ENCODE data around the gene AIF1.

The AIF1 gene

GRCh38 chr6:31620586-31621319, 5.7 kb downstream of the AIF1 start, which contains the start of gene PRRC2A:
Gene PRRC2A (plus strand): TSS chr6:31620715. CDS start chr6:31622790, 2,075 bp downstream.
- DNase-seq (ENCODE audit: low spot score): peak; percentile 84

- DNase-seq (ENCODE audit: low spot score): no peak
Measured at GRCh38 chr6:31621320-31621939, 6.4 kb downstream of the AIF1 start.

GRCh38 chr6:31621991-31622390, 7.0 kb downstream of the AIF1 start:
- DNase-seq (ENCODE audit: low spot score): no peak

- no peak for DNase-seq (ENCODE audit: low spot score)
Measured at GRCh38 chr6:31622684-31623091, 7.7 kb downstream of the AIF1 start.

- DNase-seq (ENCODE audit: low spot score): no peak
Measured at GRCh38 chr6:31624070-31624469, 9.0 kb downstream of the AIF1 start.

- DNase-seq (ENCODE audit: low spot score): no peak
Measured at GRCh38 chr6:31626952-31627351, 11.9 kb downstream of the AIF1 start.

GRCh38 chr6:31627690-31628287, 12.8 kb downstream of the AIF1 start:
- no peak for DNase-seq (ENCODE audit: low spot score)

GRCh38 chr6:31629014-31629413, 14.0 kb downstream of the AIF1 start:
- DNase-seq (ENCODE audit: low spot score): no peak

- no peak for DNase-seq (ENCODE audit: low spot score)
Measured at GRCh38 chr6:31630177-31630934, 15.3 kb downstream of the AIF1 start.

GRCh38 chr6:31631209-31631608, 16.2 kb downstream of the AIF1 start:
- DNase-seq (ENCODE audit: low spot score): no peak

- no peak for DNase-seq (ENCODE audit: low spot score)
Measured at GRCh38 chr6:31631681-31632278, 16.7 kb downstream of the AIF1 start.

GRCh38 chr6:31632279-31632946, 17.4 kb downstream of the AIF1 start:
- DNase-seq (ENCODE audit: low spot score): no peak

GRCh38 chr6:31633447-31633846, 18.4 kb downstream of the AIF1 start:
- DNase-seq (ENCODE audit: low spot score): no peak

GRCh38 chr6:31634131-31634530, 19.1 kb downstream of the AIF1 start:
- DNase-seq (ENCODE audit: low spot score): no peak

GRCh38 chr6:31634969-31635575, 20.0 kb downstream of the AIF1 start:
- DNase-seq (ENCODE audit: low spot score): no peak

GRCh38 chr6:31636698-31637596, 21.9 kb downstream of the AIF1 start:
- no peak for DNase-seq (ENCODE audit: low spot score)

GRCh38 chr6:31639043-31639442, 24.0 kb downstream of the AIF1 start:
- no peak for DNase-seq (ENCODE audit: low spot score)

GRCh38 chr6:31639449-31639861, 24.4 kb downstream of the AIF1 start:
- no peak for DNase-seq (ENCODE audit: low spot score)

GRCh38 chr6:31640612-31641011, 25.6 kb downstream of the AIF1 start:
- no peak for DNase-seq (ENCODE audit: low spot score)

- no peak for DNase-seq (ENCODE audit: low spot score)
Measured at GRCh38 chr6:31641370-31641769, 26.3 kb downstream of the AIF1 start.

All from LoVo (cell line).